NCI-H460 (cell line): Measurements from ENCODE around the gene CCNL2. TPM values are rescaled to one million over a fixed set of nuclear protein-coding genes. Genes with fewer than 3 reads are reported as not detected.
"Not testable (repeated sequence)": the region's sequence is repeated elsewhere in the genome, so short reads cannot be mapped to it uniquely, and the experiment has no call there.

Source experiments
- DNase-seq: peaks from one replicate; pipeline ENCODE4 v3.0.0-alpha.2; 2016; ENCODE audit warnings: low read depth; ENCODE audit errors: extremely low read depth
- total RNA-seq: library from RNA; depleted of rRNA; stranded (reverse); fragments of >200 nt; shearing (Covaris generic); gene quantifications from 2 replicates; pipeline ENCODE4 v1.2.3, GENCODE V29; 2014

CCNL2 gene
- total RNA-seq, 1 experiment from 2014 or later, result 110 TPM

DNA sequence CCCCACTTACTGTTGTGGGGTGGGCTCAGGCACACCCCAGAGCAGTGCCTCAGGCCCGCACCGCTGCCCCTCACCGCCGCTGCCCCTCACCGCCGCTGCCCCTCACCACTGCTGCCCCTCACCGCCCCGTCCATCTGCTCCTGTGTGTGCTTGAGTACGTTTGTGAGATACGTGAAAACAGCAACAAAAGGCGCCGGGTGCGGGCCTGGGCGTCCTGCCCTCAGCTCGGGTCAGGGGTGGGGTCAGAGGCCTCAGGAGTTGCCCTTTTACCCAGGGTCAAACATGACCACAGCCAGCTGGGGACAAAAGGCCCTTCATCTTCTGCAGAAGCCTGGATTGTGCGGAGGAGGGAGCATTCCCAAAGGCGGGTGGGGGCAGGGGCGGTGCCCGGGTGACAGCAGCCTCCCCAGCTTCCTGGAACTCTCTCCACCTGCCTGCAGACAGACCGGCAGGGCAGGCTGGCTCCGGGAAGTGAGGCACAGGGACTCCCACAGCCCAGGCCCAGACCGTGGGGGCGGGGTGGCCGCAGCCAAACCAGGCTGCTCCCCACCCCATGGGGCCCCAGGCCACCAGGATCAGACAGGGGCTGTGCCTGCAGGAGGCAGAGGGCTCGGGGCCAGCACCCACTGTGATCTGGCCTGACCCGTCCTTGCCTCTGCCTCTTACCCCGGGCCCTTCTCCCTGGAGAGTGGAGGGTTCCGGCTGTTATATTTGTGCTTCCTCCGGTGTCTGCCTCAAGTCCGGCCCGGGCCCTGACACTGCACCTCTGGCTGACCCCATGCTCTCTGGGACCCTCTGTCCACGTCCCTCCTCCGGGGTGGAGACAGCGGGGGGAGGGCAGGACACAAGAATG lies 34.0 kb upstream of the CCNL2 start:
- DNase-seq, result no peak

DNA sequence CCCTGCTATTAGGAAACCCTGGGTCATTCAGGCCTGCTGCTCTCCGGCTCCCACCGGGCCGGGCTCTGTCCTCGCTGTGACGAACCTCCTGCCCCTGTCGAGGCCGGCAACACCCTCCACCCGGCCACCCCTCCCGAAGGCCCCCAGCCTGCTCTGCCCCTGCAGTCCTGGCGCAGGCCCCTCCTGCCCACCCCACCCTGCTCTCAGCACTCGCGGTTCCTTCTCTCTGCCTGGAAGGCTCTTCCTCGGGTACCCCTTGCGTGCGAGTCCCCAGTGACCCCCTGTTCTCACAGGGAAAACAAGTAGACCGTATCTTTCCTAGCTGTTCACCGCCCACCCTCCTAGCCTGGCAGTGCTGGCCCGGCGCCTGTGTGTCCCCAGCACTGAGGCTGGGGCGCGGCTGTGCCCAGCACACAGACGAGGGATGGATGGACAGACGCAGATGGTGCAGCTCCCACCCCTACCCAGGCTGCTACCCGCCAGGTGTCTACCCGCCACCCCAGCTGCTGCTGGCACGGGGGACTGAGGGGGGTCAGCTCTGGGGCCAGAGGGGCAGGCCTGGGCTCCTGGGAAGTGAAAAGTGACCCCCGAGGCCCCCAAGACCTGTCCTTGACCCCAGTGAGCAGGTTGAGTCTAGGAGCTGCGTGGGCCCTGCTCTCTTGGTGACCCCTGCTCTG lies 33.3 kb upstream of the CCNL2 start:
- no peak for DNase-seq

DNA sequence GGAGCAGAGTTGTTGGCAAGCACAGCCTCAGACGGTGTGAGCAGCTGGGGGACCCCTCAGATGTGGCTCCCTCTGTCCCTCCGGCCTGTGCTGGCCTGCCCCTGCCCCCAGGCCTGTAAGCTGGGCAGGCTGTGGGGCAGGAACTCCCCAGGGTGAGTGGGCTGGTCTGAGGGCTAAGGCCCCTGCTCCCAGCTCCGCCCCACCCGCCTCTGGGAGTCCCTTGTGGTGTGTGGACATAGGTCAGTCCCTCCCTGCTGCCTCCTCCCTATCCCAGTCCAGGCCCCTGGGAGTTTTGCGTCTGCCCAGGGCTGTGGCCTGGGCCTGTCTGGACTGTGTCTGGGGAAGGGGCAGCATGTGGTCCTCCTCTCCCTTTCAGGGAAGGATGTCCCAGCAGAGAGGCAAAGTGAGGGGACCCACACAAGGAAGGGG lies 32.7 kb upstream of the CCNL2 start:
- peak; percentile 55 for DNase-seq

DNA sequence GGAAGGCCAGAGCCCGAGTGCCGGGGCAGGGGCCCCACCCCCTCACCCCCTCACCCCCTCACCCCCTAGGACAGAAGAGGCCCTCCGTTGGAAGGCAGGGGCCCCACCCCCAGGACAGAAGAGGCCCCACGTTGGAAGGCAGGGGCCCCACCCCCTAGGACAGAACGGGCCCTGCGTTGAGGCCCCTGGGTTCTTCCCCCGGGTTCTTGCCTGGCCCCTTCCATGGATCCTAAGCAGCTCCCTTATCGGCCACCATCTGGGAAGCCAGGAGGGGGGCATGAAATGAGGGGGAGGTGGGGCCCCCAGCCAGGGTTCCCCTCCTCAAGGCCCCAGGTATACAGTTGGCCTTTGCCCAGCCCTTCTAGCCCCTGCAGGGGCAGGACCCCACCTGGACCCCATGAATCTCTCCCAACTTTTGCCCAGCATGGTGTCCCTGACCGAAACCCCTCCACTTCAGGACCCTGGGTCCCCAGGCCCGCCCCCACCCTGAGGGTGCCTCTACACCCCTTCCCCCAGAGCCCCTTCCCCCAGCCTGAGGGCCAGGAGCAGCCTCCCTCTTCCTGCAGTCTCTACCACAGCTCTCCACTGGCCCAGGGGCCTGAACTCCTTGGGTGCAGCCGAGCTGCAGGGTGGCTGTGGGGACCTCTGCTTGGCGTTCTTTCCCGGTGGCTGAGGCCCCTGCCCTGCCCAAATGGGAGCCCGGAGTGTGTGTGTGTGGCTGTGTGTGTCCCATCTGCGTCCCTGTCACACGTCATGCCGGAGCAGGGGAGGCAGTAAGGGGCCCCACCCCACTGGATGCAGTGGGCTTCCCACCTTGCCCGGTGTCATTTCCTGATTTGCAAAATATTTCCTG lies 32.1 kb upstream of the CCNL2 start:
- no peak for DNase-seq

DNA sequence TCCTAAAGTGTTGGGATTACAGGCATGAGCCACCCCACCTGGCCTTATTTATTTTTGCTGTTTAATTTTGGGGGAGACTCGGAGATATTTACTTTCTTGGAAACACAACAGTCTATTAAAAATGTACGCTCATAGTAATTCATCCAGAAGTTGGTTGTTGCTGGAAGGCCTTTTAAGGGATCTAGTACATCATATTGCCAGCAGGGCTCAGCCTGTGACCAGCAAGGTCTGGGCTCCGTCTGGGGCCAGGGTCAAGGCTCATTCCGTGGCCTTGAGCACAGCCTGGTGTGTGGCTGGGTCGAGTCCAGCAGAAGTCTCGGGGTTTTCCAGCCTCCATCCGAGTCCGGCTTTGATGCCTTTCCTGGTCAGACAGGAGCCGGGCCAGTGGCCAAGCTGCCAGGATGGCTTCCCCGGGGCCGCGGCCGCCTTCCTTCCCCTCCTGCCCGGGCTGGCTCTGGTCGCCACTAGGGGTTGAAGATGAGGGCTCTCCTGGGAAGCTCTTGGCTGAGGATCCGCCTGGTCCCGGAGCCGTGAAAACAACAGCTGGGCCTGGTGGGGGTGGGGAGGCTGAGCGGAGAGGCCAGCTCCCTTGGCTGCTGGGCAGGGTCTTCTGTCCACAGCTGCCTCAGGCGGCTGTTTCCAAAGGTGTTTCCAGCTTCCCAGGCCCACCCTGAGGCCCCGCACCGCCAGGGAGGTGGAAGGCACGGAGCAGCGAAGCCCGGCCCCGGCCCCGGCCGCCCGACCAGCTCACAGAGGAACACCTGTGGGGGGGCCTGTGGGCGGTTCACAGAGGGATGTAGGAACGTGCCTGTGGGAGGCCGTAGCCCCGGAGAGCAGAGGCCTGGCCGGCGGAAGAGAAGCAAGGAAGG lies 31.2 kb upstream of the CCNL2 start:
- DNase-seq, result no peak

DNA sequence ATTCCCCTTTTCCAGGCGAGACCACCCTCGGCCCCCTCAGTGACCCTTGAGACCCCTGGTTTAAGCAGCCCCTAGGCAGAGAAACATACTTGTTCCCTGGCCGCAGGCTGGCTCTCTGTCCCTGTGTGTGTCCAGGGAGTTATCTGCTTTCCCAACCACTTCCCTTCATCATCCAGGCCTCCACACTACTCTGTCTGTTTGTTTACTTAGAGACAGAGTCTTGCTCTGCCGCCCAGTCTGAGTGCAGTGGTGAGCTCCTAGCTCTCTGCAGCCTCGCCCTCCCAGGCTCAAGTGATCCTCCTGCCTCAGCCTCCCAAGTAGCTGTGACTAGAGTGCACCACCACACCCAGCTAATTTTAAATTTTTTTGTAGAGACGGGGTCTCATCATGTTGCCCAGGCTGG lies 30.5 kb upstream of the CCNL2 start:
- DNase-seq, result no peak

DNA sequence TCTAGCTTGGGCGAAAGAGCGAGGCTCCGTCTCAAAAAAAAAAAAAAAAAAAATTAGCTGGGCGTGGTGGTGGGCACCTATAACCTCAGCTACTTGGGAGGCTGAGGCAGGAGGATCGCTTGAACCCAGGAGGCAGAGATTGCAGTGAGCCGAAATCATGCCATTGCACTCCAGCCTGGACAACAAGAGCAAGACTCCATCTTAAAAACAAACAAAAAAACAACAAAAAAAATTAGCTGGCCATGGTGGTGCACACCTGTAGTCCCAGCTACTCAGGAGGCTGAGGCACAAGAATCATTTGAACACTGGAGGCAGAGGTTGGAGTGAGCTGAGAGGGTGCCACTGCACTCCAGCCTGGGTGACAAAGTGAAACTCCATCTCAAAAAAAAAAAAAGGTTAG lies 29.8 kb upstream of the CCNL2 start:
- DNase-seq, result not testable (repeated sequence)

DNA sequence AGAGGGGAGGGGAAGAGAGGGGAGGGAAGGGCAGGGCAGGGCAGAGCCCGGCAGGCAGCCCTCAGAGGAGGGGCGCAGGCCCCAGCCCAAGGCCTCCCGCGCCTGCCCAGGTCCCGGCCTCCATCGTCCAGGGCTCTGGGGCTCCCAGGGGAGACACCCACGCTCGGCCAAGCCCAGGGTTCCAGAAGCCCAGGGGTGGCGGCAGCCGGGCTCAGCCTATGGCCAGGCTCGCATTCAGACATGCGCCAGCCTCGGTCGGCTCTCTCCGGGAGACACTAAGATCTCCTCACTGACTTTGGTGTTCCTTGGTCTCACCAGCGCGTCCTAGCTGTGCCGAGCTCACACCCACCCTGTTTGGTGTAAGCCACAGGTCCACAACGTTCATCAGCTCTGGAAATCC lies 29.0 kb upstream of the CCNL2 start:
- no peak for DNase-seq

DNA sequence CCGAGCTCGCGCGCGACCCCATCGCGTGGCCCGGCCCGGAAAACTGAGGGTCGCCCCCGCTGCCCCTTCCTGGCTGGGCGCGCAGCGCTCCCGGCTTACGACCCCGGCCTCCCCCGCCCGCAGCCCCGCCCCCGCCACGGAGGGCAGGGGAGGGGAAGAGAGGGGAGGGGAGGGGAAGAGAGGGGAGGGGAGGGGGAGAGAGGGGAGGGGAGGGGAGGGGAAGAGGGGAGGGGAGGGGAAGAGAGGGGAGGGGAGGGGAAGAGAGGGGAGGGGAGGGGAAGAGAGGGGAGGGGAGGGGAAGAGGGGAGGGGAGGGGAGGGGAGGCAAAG lies 28.6 kb upstream of the CCNL2 start:
- no peak for DNase-seq

DNA sequence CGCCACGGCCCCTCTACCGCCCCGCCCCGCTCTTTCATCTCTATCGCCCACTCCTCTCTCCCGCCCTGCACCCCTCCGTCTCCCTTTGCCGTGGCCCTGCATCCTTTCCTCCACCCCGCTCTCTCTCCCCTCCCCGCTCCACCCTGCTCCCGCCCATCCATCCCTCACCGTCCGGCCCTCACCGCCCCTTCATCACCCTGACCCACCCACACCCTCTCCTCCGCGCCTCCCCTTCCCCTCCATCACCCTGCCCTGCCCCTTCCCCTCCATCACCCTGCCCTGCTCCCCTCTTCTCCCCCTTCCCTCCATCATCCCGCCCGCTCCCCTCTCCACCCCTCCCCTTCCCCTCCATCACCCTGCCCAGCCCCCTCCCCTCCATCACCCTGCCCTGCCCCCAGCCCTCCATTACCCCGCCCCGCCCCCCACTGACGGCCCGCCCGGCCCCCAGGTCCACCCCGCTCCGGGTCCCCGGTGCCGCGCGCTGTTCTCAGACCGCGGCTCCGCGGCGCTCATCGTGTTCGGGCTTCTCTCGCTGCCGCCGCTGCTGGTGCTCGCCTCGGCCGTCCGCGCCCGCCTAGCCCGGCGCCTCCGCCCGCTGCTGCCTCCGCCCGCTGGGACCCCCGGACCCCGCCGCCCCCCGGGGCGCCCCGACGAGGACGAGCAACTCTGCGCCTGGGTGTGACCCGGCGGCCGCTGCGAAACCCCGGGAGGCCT lies 28.1 kb upstream of the CCNL2 start:
- DNase-seq, result no peak

DNA sequence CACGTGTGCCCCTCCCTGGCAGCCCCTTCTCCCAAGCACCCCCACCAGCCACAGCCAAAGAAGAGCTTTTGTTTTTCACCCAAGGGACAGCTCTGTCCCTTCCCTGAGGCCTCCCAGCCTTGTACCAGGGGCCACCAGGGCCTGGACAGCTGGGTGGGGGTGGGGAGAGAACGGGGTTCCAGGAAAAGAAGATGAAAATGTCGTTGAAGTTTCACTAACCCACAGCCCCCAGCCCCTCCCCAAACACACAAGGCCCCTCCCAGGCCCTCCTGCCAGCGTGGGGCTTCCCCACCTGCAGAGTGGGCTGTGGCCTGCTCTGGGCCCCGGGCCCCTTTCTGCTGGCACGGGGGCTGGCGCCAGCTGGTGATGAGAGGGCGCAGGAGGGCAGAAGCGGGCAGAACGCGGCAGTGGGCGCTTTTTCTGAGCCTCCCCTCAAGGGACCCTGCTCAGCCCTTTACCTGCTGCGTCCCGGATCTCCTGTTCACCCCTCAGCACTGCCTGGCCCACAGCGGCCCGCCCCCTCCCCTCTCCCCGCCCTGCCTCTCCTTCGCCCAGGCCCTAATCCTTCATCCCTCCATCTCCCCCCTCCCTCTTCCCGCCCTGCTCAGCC lies 27.5 kb upstream of the CCNL2 start:
- no peak for DNase-seq

DNA sequence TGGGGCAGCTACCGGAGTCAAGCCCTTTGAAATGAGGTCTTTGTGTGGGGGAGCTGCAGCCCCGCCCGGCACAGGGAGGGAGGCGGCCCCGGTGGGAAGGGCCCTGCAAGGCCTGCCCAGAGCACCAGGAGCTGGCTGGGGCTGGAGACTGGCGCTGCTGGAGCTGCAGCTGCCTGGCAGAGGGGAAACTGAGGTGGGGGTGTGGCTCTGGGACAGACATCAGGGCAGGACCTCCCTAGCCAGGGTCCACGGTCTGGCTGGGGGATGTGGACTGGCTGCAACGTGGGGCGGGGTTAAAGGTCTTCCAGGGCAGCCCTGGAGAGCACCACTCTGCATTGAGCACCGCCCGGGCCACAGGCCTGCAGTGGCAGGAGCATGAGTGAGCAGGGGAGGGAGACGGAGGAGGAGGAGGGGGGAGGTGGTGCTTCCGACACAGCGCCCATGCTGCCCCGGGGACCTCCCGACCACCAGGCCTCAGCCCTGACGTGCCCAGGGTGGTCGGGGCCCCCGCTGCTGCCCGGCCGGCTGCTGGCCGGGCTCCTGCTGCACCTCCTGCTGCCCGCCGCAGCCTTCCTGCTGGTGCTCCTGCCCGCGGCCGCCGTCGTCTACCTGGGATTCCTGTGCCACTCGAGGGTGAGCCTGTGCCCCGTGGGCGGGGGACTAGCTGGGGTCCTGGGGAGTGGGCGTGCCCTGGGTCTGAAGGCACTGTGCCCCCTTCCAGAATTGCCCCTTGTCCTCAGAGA lies 26.8 kb upstream of the CCNL2 start:
- DNase-seq, result no peak

DNA sequence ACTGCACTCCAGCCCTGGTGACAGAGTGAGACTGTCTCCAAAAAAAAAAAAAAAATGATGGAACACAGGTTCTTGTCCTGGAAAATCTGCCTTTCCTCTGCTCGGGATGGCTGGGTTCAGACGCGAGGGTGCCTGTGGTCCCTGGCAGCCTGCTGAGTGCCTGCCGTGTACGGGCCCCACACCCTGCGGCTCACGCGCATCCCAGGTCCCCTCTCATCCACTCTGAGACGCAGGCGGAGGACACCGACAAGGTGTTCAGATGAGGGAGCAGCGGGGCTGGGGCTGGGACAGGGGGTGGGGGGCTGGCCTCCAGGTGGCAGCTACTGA lies 26.3 kb upstream of the CCNL2 start:
- DNase-seq, result no peak

DNA sequence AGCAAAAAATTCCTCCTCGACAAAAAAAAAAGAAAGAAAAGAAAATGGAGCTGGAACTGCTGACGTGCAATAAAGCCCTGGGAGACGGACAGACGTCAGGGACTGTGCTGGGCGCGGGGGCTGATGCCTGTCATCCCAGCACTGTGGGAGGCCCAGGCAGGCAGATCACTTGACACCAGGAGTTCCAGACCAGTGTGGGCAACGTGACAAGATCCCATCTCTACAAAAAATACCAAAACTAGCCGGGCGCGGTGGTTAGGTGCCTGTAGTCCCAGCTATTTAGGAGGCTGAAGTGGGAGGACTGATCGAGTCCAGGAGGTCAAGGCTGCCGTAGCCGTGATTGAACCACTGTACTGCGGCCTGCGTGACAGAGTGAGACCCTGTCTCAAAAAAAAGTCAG lies 25.6 kb upstream of the CCNL2 start:
- no peak for DNase-seq

DNA sequence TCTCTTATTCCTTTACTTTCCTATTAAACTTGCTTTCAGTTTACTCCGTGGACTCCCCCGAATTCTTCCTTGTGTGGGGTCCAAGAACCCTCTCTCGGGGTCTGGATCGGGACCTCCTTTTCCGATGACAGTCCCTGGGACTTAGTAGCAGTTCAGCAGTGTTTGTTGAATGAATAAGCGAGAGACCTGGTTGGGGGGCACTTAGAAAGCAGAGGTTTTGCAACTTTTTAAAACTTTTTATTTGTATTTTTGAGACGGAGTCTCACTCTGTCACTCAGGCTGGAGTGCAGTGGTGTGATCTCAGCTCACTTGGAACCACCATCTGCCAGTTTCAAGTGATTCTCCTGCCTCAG lies 24.1 kb upstream of the CCNL2 start:
- DNase-seq, result no peak

DNA sequence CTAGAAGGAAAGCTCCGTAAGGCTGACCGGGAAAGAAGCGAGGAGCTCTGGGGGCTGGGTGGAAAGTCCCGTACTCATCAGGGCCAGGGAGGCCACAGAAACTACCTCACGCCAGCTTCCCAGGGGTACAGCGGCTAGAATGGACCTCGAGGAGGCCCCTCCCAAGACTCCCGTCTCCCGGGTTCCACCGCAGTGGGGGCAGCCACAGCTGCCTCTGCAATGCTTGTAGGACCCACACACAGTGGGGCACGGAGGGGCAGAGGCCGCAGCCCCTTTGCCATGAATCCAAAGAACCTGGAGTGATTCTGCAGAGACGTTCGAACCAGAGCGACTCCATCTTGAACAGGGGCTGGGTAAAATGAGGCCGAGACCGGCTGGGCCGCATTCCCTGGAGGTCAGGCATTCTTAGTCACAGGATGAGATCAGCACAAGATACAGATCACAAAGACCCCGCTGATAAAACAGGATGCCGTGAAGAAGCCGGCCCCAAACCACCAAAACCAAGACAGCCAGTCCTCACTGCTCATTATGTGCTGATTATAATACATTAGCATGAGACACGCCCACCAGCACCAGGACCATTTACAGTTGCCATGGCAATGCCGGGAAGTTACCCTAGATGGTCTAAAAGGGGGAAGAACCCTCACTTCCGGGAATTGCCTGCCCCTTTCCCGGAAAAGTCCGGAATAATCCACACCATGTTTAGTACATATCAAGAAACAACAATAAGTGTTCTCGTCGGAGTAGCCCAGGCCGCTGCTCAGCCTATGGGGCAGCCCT lies 23.5 kb upstream of the CCNL2 start:
- no peak for DNase-seq

DNA sequence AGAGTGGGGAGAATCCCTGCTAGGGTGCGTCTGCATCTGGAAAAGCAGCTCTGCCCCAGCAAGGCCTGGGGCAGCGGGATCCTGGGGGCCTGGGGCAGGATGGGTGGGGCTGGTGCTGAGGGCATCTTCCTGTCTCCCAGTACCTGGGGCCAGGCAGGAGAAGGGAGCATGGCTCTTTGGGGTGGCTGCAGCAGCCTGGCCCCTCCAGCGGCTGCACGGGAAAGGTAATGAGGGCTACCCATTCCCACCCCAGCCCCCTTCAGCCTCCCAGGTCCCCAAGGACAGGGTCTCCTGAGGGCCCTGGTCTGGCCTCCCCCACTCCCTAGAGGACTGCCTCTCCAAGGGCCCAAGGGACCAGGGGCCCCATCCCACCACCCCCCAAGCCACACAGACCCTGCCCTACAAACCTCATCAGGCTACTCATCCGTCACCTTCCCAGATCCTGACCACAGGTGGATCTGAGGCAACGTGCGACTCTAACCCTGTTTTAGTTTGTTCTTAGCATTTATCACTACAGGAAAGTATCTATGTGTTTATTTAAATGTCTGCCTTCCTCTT lies 22.9 kb upstream of the CCNL2 start:
- no peak for DNase-seq
